ENCODE measurements around the gene LYST. TPM values are rescaled to one million over a fixed set of nuclear protein-coding genes. Genes with fewer than 3 reads are reported as not detected.
"Not testable (repeated sequence)": the region's sequence is repeated elsewhere in the genome, so short reads cannot be mapped to it uniquely, and the experiment has no call there.

The LYST gene
- total RNA-seq, 4 donors from 2014 or later: 22.9 to 44.4 (median 31.9) TPM

DNA sequence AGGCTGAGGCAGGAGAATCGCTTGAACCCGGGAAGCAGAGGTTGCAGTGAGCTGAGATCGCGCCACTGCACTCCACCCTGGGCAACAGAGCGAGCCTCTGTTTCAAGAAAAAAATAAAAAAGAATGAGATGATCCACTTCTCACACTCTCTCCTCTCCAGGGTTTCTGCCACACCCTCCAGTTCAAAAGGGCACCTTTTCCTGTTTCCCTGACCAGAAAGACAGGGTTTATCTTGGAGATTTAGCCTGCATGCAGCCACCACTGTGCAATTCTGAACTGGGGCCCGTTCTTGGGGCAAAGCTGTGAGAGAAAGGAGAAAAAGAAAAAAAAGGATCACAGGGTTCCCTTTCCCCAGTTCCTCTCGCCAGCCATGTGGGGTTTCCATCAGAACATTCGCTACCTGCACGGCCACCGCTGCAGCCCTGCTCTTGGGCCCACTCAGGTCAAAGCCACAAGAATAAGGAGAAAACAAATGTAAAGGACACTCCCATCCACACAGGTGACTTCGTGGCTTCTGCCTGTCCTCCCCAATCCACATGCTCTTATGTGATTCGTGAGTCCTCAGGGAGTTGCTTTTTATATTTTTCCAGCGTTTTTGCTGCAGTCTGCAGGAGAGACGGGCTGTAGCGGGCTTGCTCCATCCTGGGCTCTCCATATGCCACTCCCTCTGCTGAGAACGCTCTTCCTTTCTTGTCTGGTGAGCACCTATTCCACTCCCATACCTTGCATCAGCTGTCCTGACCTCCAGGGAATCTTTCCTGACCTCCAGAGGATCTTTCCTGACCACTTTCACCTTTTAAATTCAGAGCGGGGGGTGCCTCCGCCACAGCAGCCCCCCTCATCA lies 243.5 kb downstream of the LYST start:
- Histone ChIP-seq H3K36me3 (no peaks in the 10 kb centered on the region), H3K4me1 (no peaks in the 10 kb centered on the region), H3K4me3 (no peak overlapping the region), H3K27me3 (peaks cover 0 to 15% (median 0%) of the 10 kb centered on the region in 4 donors), H3K9me3 (no peaks in the 10 kb centered on the region), H3K27ac (replicated peaks in 1 of 4) (no peak overlapping the region)
- TF ChIP-seq, protein P1, sequence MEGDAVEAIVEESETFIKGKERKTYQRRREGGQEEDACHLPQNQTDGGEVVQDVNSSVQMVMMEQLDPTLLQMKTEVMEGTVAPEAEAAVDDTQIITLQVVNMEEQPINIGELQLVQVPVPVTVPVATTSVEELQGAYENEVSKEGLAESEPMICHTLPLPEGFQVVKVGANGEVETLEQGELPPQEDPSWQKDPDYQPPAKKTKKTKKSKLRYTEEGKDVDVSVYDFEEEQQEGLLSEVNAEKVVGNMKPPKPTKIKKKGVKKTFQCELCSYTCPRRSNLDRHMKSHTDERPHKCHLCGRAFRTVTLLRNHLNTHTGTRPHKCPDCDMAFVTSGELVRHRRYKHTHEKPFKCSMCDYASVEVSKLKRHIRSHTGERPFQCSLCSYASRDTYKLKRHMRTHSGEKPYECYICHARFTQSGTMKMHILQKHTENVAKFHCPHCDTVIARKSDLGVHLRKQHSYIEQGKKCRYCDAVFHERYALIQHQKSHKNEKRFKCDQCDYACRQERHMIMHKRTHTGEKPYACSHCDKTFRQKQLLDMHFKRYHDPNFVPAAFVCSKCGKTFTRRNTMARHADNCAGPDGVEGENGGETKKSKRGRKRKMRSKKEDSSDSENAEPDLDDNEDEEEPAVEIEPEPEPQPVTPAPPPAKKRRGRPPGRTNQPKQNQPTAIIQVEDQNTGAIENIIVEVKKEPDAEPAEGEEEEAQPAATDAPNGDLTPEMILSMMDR (IDR thresholded peaks at IDR 0.05): no peak
- TF ChIP-seq EP300 (IDR thresholded peaks at IDR 0.05) (no peak), POLR2A (IDR thresholded peaks at IDR 0.05; ENCODE audit: low read depth) (no peak), POLR2AphosphoS5 (IDR thresholded peaks at IDR 0.05) (no peak)
- DNase-seq (ENCODE audit: extremely low spot score): no peak
- WGBS: 78% methylated on average over 18 of the region's 18 CpGs
- intact Hi-C loops (cut with DNase I): no loop called here

DNA sequence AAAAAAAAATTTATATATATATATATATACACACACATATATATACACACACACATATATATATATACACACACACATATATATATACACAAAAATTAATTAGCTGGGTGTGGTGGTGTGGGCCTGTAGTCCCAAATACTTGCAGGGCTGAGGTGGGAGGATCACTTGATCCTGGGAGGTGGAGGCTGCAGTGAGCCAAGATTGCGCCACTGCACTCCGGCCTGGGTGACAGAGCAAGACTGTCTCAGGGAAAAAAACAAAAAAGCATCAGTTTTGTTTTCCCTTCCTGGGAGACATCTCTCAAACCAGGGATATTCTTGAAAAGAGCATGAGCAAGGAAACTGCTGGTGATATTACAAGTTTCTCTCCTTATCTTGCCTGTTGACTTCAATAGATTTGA lies 247.6 kb downstream of the LYST start:
- H3K9me3 ChIP-seq; H3K36me3 ChIP-seq; H3K27ac ChIP-seq (replicated peaks in 1 of 4); H3K4me3 ChIP-seq; H3K27me3 ChIP-seq; DNase-seq (ENCODE audit: extremely low spot score); intact Hi-C loops (cut with DNase I); H3K4me1 ChIP-seq: not testable (repeated sequence)
- 76% methylated on average over 2 of the region's 2 CpGs for WGBS

DNA sequence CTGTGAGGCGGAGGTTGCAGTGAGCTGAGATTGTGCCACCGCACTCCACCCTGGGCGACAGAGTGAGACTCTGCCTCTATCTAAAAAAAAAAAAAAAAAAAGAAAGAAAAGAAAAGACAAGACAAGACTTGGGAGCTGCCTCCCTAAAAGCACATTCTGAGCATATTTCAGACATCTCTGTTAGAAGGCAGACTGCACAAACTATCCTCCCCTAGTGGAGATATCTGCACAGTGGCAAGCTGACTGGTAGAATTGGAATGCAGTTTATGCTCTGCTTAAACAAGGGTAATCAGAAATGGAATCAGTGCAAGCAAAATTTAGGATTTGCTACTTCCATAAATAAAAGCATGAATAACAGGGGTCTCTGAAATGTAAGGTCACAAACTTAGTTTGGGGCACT lies 248.9 kb downstream of the LYST start:
- Histone ChIP-seq H3K36me3 (no peaks in the 10 kb centered on the region), H3K4me1 (no peaks in the 10 kb centered on the region), H3K9me3 (no peaks in the 10 kb centered on the region), H3K27me3 (no peaks in the 10 kb centered on the region), H3K4me3 (no peak overlapping the region), H3K27ac (replicated peaks in 1 of 4) (no peak overlapping the region)
- no peak for DNase-seq (ENCODE audit: extremely low spot score)
- TF ChIP-seq EP300 (IDR thresholded peaks at IDR 0.05) (no peak), POLR2A (IDR thresholded peaks at IDR 0.05; ENCODE audit: low read depth) (no peak), POLR2AphosphoS5 (IDR thresholded peaks at IDR 0.05) (no peak)
- TF ChIP-seq, protein P1 (IDR thresholded peaks at IDR 0.05): no peak
- WGBS: 86% methylated on average over 3 of the region's 3 CpGs
- intact Hi-C loops (cut with DNase I): no loop called here

DNA sequence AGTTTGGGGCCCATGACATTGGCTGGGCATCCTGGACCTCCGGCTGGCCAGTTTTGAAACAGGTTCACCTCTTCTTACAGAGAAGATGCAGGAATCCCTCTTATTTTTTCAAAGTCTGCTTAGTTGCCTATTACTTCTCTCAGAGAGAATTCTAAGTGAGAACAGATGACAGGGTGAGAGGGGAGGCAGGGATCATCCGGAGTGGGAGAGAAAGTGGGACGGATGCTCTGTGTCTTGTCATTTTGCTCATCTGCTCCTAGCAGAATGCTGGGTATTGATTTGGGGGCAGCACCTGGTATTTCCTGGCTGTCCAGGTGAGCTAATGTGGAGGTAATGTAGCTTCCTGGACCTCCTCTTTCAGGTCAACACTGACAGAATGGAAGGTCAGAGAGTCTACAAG lies 249.6 kb downstream of the LYST start:
- no peak for DNase-seq (ENCODE audit: extremely low spot score)
- Histone ChIP-seq H3K4me1 (no peaks in the 10 kb centered on the region), H3K4me3 (no peak overlapping the region), H3K36me3 (no peaks in the 10 kb centered on the region), H3K27me3 (no peaks in the 10 kb centered on the region), H3K9me3 (no peaks in the 10 kb centered on the region), H3K27ac (replicated peaks in 1 of 4) (no peak overlapping the region)
- intact Hi-C loops (cut with DNase I): no loop called here
- 93% methylated on average over 3 of the region's 3 CpGs for WGBS
- TF ChIP-seq, protein P1 (IDR thresholded peaks at IDR 0.05): no peak
- TF ChIP-seq POLR2A (IDR thresholded peaks at IDR 0.05; ENCODE audit: low read depth) (no peak), EP300 (IDR thresholded peaks at IDR 0.05) (no peak), POLR2AphosphoS5 (IDR thresholded peaks at IDR 0.05) (no peak)

DNA sequence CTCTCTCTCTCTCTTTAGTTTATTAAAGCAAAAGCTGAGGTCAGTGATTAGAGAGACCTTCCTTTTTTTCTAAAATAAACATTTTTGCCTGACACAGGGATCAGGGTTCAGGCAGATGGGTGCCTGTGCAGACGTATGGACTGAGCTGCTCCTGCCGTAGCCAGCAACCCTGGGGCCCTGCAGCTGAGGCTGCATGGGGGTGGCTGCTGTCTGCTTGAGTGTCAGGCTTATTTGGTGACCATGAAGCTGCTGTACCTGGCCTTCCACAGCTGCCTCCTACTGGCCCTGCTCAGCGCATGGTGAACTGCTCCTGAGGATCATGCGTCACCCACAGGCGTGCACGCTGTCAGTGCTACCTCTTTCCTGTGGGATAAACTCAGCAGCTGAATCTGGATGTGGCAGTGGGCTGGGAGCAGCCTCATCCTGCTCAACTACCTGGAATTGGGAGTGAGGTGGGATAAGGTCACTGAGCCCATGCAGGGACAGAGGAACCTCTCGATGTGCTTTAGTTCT lies 252.2 kb downstream of the LYST start:
- H3K36me3 ChIP-seq: no peaks in the 10 kb centered on the region
- intact Hi-C loops (cut with DNase I): no loop called here
- H3K27me3 ChIP-seq: no peaks in the 10 kb centered on the region
- TF ChIP-seq POLR2AphosphoS5 (IDR thresholded peaks at IDR 0.05): no peak
- WGBS: 68% methylated on average over 6 of the region's 7 CpGs
- H3K9me3 ChIP-seq: no peaks in the 10 kb centered on the region
- DNase-seq (ENCODE audit: extremely low spot score): no peak
- H3K27ac ChIP-seq (replicated peaks in 1 of 4): no peak overlapping the region
- H3K4me1 ChIP-seq: no peaks in the 10 kb centered on the region
- H3K4me3 ChIP-seq: no peak overlapping the region
